ENCODE measurements around the gene CLPSL2. TPM values are rescaled to one million over a fixed set of nuclear protein-coding genes. Genes with fewer than 3 reads are reported as not detected.

CLPSL2 gene
- total and polyA plus RNA-seq, 12 donors: not detected

DNA sequence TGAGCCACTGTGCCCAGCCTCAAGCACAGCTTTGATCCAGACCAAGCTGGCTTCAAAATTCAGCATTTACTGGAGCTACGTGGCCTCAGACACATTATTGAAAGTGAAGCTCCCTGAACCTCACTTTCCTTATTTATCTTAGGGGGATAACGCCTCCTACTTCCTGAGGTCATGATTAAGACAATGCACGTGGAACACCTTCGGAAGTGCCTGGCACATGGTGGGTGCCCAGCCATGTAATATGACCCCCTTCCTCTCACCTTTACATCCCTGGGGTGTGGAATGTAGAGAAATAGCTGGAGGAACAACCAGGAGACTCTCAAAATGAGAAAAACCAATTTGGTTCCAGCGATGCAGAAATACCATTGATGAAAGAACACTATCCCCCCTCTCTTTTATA lies 22.3 kb downstream of the CLPSL2 start:
- H3K36me3 ChIP-seq (replicated peaks in 1 of 2): no peaks in the 10 kb centered on the region
- no peak for DNase-seq
- H3K27ac ChIP-seq: no peak overlapping the region
- no peaks in the 10 kb centered on the region for H3K4me1 ChIP-seq (replicated peaks in 1 of 2)
- H3K4me3 ChIP-seq: no peak overlapping the region
- intact Hi-C loops (cut with DNase I): no loop called here
- no peaks in the 10 kb centered on the region for H3K27me3 ChIP-seq
- TF ChIP-seq, protein P1, sequence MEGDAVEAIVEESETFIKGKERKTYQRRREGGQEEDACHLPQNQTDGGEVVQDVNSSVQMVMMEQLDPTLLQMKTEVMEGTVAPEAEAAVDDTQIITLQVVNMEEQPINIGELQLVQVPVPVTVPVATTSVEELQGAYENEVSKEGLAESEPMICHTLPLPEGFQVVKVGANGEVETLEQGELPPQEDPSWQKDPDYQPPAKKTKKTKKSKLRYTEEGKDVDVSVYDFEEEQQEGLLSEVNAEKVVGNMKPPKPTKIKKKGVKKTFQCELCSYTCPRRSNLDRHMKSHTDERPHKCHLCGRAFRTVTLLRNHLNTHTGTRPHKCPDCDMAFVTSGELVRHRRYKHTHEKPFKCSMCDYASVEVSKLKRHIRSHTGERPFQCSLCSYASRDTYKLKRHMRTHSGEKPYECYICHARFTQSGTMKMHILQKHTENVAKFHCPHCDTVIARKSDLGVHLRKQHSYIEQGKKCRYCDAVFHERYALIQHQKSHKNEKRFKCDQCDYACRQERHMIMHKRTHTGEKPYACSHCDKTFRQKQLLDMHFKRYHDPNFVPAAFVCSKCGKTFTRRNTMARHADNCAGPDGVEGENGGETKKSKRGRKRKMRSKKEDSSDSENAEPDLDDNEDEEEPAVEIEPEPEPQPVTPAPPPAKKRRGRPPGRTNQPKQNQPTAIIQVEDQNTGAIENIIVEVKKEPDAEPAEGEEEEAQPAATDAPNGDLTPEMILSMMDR (IDR thresholded peaks at IDR 0.05): no peak
- no peak for TF ChIP-seq POLR2A (IDR thresholded peaks at IDR 0.05)
- 78 to 84% (median 80%) methylated on average over 5 of the region's 5 CpGs for WGBS, 4 donors
- H3K9me3 ChIP-seq (replicated peaks in 1 of 3): no peaks in the 10 kb centered on the region

DNA sequence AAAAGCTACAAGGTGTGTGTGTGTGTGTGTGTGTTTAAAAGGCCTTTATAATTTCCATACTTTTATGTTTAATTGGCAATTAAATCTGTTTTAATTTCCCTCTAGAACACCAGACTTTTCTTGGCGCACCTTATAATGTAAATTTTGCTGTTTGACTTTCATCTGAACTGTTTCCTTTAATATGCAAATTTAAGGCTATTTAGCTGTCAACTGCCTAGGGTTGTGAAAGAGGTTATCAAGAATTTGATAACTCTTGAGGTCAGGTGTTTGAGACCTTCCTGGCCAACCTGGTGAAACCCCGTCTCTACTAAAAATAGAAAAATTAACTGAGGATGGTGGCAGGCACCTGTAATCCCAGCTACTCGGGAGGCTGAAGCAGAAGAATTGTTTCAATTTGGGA lies 24.8 kb downstream of the CLPSL2 start:
- Histone ChIP-seq H3K4me1 (replicated peaks in 1 of 2) (no peaks in the 10 kb centered on the region), H3K9me3 (replicated peaks in 1 of 3) (no peaks in the 10 kb centered on the region), H3K27me3 (no peaks in the 10 kb centered on the region), H3K4me3 (no peak overlapping the region), H3K27ac (no peak overlapping the region), H3K36me3 (replicated peaks in 1 of 2) (no peaks in the 10 kb centered on the region)
- intact Hi-C loops (cut with DNase I): no loop called here
- TF ChIP-seq, protein P1 (IDR thresholded peaks at IDR 0.05): no peak
- TF ChIP-seq POLR2A (IDR thresholded peaks at IDR 0.05): no peak
- whole genome bisulfite sequencing, 4 donors: 74 to 79% (median 77%) methylated on average over 3 of the region's 3 CpGs
- no peak for DNase-seq

DNA sequence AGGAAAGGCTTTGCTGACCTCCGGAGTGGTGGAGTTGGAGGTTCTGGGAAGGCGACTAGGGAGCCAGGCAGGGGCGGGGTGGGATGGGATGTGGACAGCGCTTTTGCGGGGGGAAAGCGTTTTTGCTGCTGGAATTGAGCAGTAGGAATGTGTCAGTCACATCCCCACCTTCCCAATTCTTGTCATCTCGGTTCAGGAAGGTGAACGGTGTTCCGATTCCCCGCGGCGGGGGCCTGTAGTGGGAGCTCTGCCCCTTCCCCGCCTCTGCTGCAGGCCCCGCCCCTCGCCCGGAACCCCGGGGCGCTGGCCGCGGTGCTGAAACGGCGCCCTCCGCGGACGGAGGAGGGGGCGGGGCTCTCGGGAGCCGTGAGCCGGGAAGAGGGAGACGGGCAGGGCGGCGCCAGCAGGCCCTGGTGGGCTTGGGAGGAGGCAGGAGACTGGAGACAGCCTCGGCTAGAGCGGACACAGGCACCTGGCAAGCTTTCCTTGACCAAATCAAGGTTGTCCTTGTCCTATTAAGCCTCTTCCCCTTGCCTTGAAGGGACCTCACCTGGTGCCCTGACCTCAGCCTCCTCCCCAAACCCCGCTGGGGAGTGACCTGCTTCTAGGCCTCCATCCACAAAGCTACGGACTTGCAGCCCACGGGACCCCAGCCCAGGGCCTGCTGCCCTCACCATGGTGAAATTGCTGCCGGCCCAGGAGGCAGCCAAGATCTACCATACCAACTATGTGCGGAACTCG lies 28.8 kb downstream of the CLPSL2 start, which contains the start of gene LHFPL5:
TSS of gene LHFPL5 (plus strand) at position 357 of the 741 bp plus-strand sequence. CDS start at position 676, 319 bp downstream.
- peak in 4 of 7 donors; percentile 40 to 53 (median 50) for DNase-seq
- intact Hi-C loops (cut with DNase I): no loop called here
- no peaks in the 10 kb centered on the region for H3K4me1 ChIP-seq (replicated peaks in 1 of 2)
- H3K4me3 ChIP-seq: peak within 1 kb of the TSS in 1 of 4 donors; percentile 44
- 11 to 60% (median 17%) methylated on average over 6 to 40 of the region's 40 CpGs for WGBS, 4 donors
- no peaks in the 10 kb centered on the region for H3K27me3 ChIP-seq
- no peaks in the 10 kb centered on the region for H3K9me3 ChIP-seq (replicated peaks in 1 of 3)
- no peaks in the 10 kb centered on the region for H3K36me3 ChIP-seq (replicated peaks in 1 of 2)
- H3K27ac ChIP-seq: no peak within 1 kb of the TSS
- TF ChIP-seq, protein P1 (IDR thresholded peaks at IDR 0.05): no peak
- TF ChIP-seq POLR2A (IDR thresholded peaks at IDR 0.05): no peak

DNA sequence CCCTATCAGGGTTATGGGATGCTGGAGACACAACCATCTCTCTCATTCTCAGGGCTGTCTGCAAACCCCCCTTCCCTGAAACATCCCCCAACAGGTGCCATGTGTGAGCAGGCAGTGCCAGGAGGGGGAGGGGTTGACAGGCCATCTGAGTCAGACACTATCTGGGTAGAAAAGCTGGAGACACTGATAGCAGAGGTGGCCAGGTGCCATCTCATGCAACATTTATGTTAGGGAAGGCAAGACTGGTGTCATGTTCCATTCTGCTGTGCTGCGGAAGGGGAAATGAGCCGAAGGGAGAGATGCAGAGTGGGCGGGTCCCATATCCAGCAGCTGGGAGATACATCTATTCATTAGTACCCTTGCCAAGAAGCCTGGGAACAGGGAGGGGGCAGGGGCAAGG lies 32.3 kb downstream of the CLPSL2 start:
- Histone ChIP-seq H3K4me1 (replicated peaks in 1 of 2) (no peaks in the 10 kb centered on the region), H3K36me3 (replicated peaks in 1 of 2) (no peaks in the 10 kb centered on the region), H3K27ac (no peak overlapping the region), H3K27me3 (no peaks in the 10 kb centered on the region), H3K4me3 (no peak overlapping the region), H3K9me3 (replicated peaks in 1 of 3) (no peaks in the 10 kb centered on the region)
- intact Hi-C loops (cut with DNase I): no loop called here
- no peak for DNase-seq
- WGBS, 4 donors: 40 to 62% (median 52%) methylated on average over 3 of the region's 3 CpGs; no CpG with 5 or more reads in 1 of the 4 donors
- TF ChIP-seq, protein P1 (IDR thresholded peaks at IDR 0.05): no peak
- no peak for TF ChIP-seq POLR2A (IDR thresholded peaks at IDR 0.05)

Measured in adrenal gland (tissue), 12 donors.